ENCODE results near the gene THBD.

DNA sequence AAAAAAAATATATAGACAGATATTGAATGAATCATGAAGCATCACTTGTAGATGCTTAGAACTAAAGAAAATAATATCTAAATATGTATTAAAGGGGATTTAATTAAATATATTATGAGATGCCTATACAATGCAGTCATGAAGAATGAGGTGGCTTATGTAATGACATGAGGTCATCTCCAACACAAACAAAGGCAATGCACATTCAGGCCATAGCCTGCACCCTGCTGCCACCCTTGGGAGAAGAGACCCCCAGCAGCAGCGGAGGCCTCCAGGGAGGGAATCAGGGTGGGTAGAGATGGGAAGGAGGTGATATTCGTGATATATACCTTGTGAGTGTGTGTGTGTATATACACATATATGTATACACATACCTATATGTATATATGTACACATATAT is 40.8 kb downstream of the THBD start:
- TF ChIP-seq, protein P1, sequence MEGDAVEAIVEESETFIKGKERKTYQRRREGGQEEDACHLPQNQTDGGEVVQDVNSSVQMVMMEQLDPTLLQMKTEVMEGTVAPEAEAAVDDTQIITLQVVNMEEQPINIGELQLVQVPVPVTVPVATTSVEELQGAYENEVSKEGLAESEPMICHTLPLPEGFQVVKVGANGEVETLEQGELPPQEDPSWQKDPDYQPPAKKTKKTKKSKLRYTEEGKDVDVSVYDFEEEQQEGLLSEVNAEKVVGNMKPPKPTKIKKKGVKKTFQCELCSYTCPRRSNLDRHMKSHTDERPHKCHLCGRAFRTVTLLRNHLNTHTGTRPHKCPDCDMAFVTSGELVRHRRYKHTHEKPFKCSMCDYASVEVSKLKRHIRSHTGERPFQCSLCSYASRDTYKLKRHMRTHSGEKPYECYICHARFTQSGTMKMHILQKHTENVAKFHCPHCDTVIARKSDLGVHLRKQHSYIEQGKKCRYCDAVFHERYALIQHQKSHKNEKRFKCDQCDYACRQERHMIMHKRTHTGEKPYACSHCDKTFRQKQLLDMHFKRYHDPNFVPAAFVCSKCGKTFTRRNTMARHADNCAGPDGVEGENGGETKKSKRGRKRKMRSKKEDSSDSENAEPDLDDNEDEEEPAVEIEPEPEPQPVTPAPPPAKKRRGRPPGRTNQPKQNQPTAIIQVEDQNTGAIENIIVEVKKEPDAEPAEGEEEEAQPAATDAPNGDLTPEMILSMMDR (IDR thresholded peaks at IDR 0.05; ENCODE audit: low read depth, low read length): no peak
- TF ChIP-seq POLR2A (IDR thresholded peaks at IDR 0.05; ENCODE audit: extremely low read depth, insufficient read length) (no peak), MYC (IDR thresholded peaks at IDR 0.05; ENCODE audit: low read depth, low read length) (no peak)
- TF ChIP-seq, protein P2, sequence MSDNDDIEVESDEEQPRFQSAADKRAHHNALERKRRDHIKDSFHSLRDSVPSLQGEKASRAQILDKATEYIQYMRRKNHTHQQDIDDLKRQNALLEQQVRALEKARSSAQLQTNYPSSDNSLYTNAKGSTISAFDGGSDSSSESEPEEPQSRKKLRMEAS (IDR thresholded peaks at IDR 0.05; ENCODE audit: low read depth, low read length): no peak

Measured in NB4 (cell line).